Omental fat pad (tissue), 4 donors: ENCODE data around the gene PTK6. TPM values are rescaled to one million over a fixed set of nuclear protein-coding genes. Genes with fewer than 3 reads are reported as not detected.

Experiments used
- ATAC-seq: fragments of 150-250 bp; one replicate; pipeline ENCODE4 v1.9.1; 2016; ENCODE audit warnings: mild to moderate bottlenecking, moderate library complexity; ENCODE audit not compliant: low FRiP score
- DNase-seq: peaks from one replicate; pipeline ENCODE4 v3.0.0-alpha.2; 2019; ENCODE audit warnings: low spot score
- total RNA-seq, 4 donors: library from RNA; depleted of rRNA; stranded (reverse); fragments of >200 nt; gene quantifications; one replicate each; pipeline ENCODE4 v1.1.0, GENCODE V29; 2016
- TF ChIP-seq, protein P1 (sequence below), 3 donors: fragments of 450-650 bp; IDR thresholded peaks; one replicate each; pipeline ENCODE4 v1.5.1; 2016 to 2017; ENCODE audit warnings: antibody characterized with exemption in 3 of 3, mild to moderate bottlenecking in 3 of 3, moderate library complexity in 2 of 3

The PTK6 gene
- total RNA-seq, 4 donors from 2014 or later, result 0.12 to 0.63 (median 0.28) TPM; not detected in 1

DNA sequence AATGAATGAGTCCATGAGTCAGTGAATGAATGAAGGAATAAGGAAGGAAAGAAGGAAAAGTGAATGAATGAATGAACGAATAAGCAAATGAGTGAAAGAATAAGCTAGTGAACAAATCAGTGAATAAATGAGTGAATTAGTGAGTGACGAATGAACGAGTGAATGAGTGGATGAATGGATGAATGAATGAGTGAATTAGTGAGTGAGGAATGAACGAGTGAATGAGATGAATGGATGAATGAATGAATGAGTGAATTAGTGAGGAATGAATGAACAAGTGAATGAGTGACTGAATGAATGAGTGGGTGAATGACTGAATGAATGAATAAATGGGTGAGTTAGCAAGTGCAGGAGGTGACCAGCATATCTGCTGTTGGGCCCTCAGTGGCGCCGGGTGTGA, 6.6 kb upstream of the PTK6 start:
- DNase-seq (no peak), ATAC-seq (no peak)
- TF ChIP-seq, protein P1, sequence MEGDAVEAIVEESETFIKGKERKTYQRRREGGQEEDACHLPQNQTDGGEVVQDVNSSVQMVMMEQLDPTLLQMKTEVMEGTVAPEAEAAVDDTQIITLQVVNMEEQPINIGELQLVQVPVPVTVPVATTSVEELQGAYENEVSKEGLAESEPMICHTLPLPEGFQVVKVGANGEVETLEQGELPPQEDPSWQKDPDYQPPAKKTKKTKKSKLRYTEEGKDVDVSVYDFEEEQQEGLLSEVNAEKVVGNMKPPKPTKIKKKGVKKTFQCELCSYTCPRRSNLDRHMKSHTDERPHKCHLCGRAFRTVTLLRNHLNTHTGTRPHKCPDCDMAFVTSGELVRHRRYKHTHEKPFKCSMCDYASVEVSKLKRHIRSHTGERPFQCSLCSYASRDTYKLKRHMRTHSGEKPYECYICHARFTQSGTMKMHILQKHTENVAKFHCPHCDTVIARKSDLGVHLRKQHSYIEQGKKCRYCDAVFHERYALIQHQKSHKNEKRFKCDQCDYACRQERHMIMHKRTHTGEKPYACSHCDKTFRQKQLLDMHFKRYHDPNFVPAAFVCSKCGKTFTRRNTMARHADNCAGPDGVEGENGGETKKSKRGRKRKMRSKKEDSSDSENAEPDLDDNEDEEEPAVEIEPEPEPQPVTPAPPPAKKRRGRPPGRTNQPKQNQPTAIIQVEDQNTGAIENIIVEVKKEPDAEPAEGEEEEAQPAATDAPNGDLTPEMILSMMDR (IDR thresholded peaks at IDR 0.05), result no peak

DNA sequence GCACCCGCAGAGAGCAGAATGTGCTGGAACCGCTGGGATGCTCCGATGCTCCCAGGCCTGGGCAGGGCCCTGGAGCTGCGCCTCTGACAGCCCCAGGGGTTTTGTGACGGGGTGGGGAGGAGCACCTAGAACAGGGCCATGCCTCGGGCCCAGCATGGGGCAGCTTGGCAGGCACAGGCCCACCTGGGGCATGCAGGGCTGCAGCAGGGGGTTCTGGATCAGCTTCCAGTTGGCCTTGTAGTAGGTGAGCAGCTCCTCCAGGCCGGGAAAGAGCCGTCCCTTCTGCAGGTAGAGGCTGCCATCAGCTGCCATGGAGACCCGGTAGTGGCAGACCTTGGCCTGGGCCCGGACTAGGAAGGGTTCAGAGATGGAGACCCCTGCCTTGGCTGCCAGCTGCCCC, 6.0 kb upstream of the PTK6 start:
- DNase-seq, result no peak
- ATAC-seq, result no peak
- TF ChIP-seq, protein P1 (IDR thresholded peaks at IDR 0.05), result no peak

GRCh38 chr20:63542696-63543095, 5.5 kb upstream of the PTK6 start:
- no peak for DNase-seq
- no peak for ATAC-seq

DNA sequence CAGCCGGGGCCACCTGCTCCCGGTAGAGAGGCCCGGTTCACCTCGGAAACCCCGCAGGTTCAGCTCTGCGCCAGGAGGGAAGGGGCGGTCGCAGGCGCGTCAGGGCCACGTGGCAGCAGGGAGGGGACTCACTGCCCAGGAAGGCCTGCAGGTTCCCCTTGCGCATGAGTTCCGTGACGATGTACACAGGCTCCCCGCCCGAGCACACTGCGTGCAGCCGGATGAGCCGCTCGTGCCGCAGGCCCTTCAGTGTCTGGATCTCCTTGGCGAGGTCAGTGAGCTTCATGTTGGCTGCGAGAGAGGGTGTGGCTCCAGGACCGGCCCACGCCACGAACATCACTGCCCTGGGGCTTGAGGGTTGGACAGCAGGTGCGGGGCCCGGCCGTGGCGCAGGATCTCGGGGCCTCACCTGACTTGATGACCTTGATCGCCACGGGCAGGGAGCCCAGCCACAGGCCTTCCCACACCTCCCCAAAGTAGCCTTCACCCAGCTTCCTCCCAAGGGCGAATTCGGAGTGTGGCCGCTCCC, 4.9 kb upstream of the PTK6 start:
- no peak for ATAC-seq
- no peak for DNase-seq
- TF ChIP-seq, protein P1 (IDR thresholded peaks at IDR 0.05), result no peak

More at GRCh38 chr20:63542696-63543095, 5.5 kb upstream of the PTK6 start:
- TF ChIP-seq, protein P1 (IDR thresholded peaks at IDR 0.05), result no peak

DNA sequence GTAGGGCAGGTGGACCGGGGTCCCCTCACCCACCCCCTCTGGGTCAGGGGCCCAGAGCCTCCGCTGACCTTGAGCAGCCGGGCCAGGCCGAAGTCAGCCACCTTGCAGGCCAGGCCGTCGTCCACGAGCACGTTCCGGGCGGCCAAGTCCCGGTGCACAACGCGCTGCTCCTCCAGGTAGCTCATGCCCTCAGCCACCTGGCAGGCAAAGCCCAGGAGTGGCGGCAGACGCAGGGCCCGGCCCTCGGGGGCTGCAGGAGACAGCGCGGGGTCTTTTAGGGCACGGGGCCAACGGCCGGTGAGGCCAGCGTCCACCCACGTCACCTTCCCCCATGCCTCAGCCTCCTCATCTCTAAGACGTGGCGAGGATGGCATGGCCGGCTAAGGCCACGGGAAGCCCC, 4.2 kb upstream of the PTK6 start:
- TF ChIP-seq, protein P1 (IDR thresholded peaks at IDR 0.05), result no peak
- ATAC-seq, result no peak
- no peak for DNase-seq

DNA sequence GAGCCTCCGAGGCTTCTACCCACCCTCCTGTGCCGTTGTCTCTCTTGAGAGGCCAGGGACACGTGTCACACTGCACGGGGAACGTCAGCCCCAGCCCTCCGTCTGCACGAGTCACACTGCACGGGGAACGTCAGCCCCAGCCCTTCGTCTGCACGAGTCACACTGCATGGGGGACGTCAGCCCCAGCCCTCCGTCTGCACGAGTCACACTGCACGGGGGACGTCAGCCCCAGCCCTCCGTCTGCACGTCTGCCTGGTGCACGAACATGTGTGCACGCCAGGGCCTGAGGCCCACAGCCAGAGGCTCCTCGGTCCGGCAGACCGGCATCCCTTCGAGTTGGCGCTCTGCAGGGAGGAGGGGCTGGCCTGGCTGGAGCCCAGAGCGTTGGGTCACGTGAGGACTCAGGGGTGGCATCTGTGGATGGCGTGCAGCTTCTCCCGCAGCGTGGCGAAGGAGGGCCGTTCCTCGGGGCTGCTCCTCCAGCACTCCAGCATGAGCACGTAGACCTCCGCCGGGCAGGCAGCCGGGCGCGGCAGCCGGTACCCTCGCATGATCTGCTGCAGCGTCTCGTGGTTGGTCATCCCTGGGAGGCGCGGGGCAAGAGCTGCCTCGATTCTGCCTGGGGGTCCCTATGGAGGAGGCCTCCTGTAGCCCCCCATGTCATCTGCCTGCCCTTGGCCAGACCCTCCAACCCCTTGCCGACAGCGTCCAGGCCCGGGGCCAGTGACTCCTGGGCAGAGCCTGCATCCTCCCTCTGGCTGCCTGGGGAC, 3.4 kb upstream of the PTK6 start:
- ATAC-seq (no peak), DNase-seq (no peak)
- TF ChIP-seq, protein P1 (IDR thresholded peaks at IDR 0.05), result no peak
